Renal cortex interstitium (tissue), 11 donors: Measurements from ENCODE around the gene PEX26. TPM values are rescaled to one million over a fixed set of nuclear protein-coding genes. Genes with fewer than 3 reads are reported as not detected.
"Not testable (repeated sequence)": the region's sequence is repeated elsewhere in the genome, so short reads cannot be mapped to it uniquely, and the experiment has no call there.

ENCODE experiments used
- DNase-seq, 11 donors: peaks; one replicate each; pipeline ENCODE4 v3.0.0-alpha.2; 2013; ENCODE audit warnings: low read depth in 9 of 11, low spot score in 4 of 11; ENCODE audit errors: extremely low read depth in 1 of 11
- polyA plus RNA-seq, 3 donors: library from polyadenylated mRNA; unstranded; fragments of 120-200 nt; gene quantifications; one replicate each; pipeline ENCODE4 v1.2.1, GENCODE V29; 2013; ENCODE audit not compliant: insufficient read length in 3 of 3

PEX26 gene
- polyA plus RNA-seq, 3 donors: 30.5 to 35.6 (median 34.0) TPM

GRCh38 chr22:18067121-18067520 lies 10.7 kb upstream of the PEX26 start:
- DNase-seq: no peak

- no peak for DNase-seq
Observed at GRCh38 chr22:18067548-18068341, 10.0 kb upstream of the PEX26 start.

GRCh38 chr22:18068381-18068988 lies 9.3 kb upstream of the PEX26 start:
- DNase-seq: no peak

GRCh38 chr22:18069041-18069440 lies 8.7 kb upstream of the PEX26 start:
- no peak for DNase-seq

GRCh38 chr22:18070041-18070440 lies 7.7 kb upstream of the PEX26 start:
- no peak for DNase-seq

GRCh38 chr22:18070556-18071306 lies 7.1 kb upstream of the PEX26 start:
- DNase-seq: no peak

GRCh38 chr22:18071307-18071967 lies 6.4 kb upstream of the PEX26 start:
- not testable (repeated sequence) for DNase-seq

GRCh38 chr22:18071968-18072310 lies 5.9 kb upstream of the PEX26 start:
- DNase-seq: no peak

- no peak for DNase-seq
Observed at GRCh38 chr22:18073467-18073866, 4.3 kb upstream of the PEX26 start.

GRCh38 chr22:18073927-18074326 lies 3.9 kb upstream of the PEX26 start:
- not testable (repeated sequence) for DNase-seq

GRCh38 chr22:18075101-18075719 lies 2.6 kb upstream of the PEX26 start:
- no peak for DNase-seq

GRCh38 chr22:18075720-18076497 lies 1.9 kb upstream of the PEX26 start:
- DNase-seq: peak; percentile 72 to 92 (median 82)

- no peak for DNase-seq
Observed at GRCh38 chr22:18077087-18077638, 627 bp upstream of the PEX26 start.

- no peak for DNase-seq
Observed at GRCh38 chr22:18078329-18079041, 695 bp downstream of the PEX26 start.

GRCh38 chr22:18079706-18080233 lies 2.0 kb downstream of the PEX26 start:
- DNase-seq: no peak

- DNase-seq: no peak
Observed at GRCh38 chr22:18081416-18081815, 3.6 kb downstream of the PEX26 start.

GRCh38 chr22:18082467-18082866 lies 4.7 kb downstream of the PEX26 start:
- no peak for DNase-seq
